Measurements from ENCODE around the gene PSORS1C1. TPM values are rescaled to one million over a fixed set of nuclear protein-coding genes. Genes with fewer than 3 reads are reported as not detected.

Gene PSORS1C1
- polyA plus RNA-seq, 1 experiment, result 0.94 TPM

- Histone ChIP-seq H3K27ac (ENCODE audit: low read depth, low read length) (peak overlapping the region; percentile 77), H3K27me3 (ENCODE audit: control insufficient read depth, insufficient read depth, low read length) (peaks cover 19% of the 10 kb centered on the region), H3K4me3 (ENCODE audit: low read depth, low read length) (no peak overlapping the region), H3K9me3 (ENCODE audit: control insufficient read depth, insufficient read depth, low read length) (no peaks in the 10 kb centered on the region; the same call in 1 of the 2 replicates)
- ChIA-PET POLR2A (interaction anchor here (0.5 kb wide), 1 partner anchor 21 kb away, joined by 6 read pairs; no protein-coding TSS in a partner anchor), CTCF (interaction anchor here (0.6 to 1.8 kb wide), 7 partner anchors 12 to 573 kb away, joined by 3 to 5 read pairs (median 4); partner anchors contain the start of gene MDC1)
- DNase-seq (ENCODE audit: low read depth, low spot score), result no peak
- no peak for TF ChIP-seq CTCF (IDR thresholded peaks at IDR 0.05; ENCODE audit: low read depth, low read length)
These were observed 599 bp upstream of the PSORS1C1 start for GRCh38 chr6:31113861-31114540.

GRCh38 chr6:31114970-31115849 is 610 bp downstream of the PSORS1C1 start:
- 0 out of 2 replicates have a peak, but pooled peaks have one; percentile 24 for TF ChIP-seq CTCF (IDR thresholded peaks at IDR 0.05; ENCODE audit: low read depth, low read length)
- no peak for DNase-seq (ENCODE audit: low read depth, low spot score)
- no peaks in the 10 kb centered on the region; the same call in 1 of the 2 replicates for H3K9me3 ChIP-seq (ENCODE audit: control insufficient read depth, insufficient read depth, low read length)
- H3K27ac ChIP-seq (ENCODE audit: low read depth, low read length), result peak overlapping the region; percentile 77
- CTCF ChIA-PET, result interaction anchor here (0.6 to 5.4 kb wide), 8 partner anchors 13 to 398 kb away, joined by 3 to 30 read pairs (median 4); partner anchors contain the start of gene MDC1
- peak overlapping the region; percentile 41 for H3K4me3 ChIP-seq (ENCODE audit: low read depth, low read length)
- H3K27me3 ChIP-seq (ENCODE audit: control insufficient read depth, insufficient read depth, low read length), result peaks cover 10% of the 10 kb centered on the region
- POLR2A ChIA-PET, result no interaction called here

- CTCF ChIA-PET, result interaction anchor here (1.0 to 5.4 kb wide), 4 partner anchors 21 to 201 kb away, joined by 3 to 30 read pairs (median 8); no protein-coding TSS in a partner anchor
- Histone ChIP-seq H3K27me3 (ENCODE audit: control insufficient read depth, insufficient read depth, low read length) (peaks cover 3% of the 10 kb centered on the region), H3K27ac (ENCODE audit: low read depth, low read length) (no peak overlapping the region), H3K9me3 (ENCODE audit: control insufficient read depth, insufficient read depth, low read length) (no peaks in the 10 kb centered on the region; the same call in 1 of the 2 replicates), H3K4me3 (ENCODE audit: low read depth, low read length) (no peak overlapping the region)
- POLR2A ChIA-PET, result no interaction called here
- no peak for DNase-seq (ENCODE audit: low read depth, low spot score)
- TF ChIP-seq CTCF (IDR thresholded peaks at IDR 0.05; ENCODE audit: low read depth, low read length), result no peak
These were observed 1.5 kb downstream of the PSORS1C1 start for GRCh38 chr6:31115941-31116560.

GRCh38 chr6:31116661-31117385 is 2.2 kb downstream of the PSORS1C1 start:
- DNase-seq (ENCODE audit: low read depth, low spot score), result no peak
- Histone ChIP-seq H3K4me3 (ENCODE audit: low read depth, low read length) (no peak overlapping the region), H3K27ac (ENCODE audit: low read depth, low read length) (no peak overlapping the region), H3K27me3 (ENCODE audit: control insufficient read depth, insufficient read depth, low read length) (no peaks in the 10 kb centered on the region), H3K9me3 (ENCODE audit: control insufficient read depth, insufficient read depth, low read length) (no peaks in the 10 kb centered on the region; the same call in 1 of the 2 replicates)
- POLR2A ChIA-PET, result no interaction called here
- CTCF ChIA-PET, result interaction anchor here (1.2 to 5.4 kb wide), 3 partner anchors 15 to 38 kb away, joined by 3 to 30 read pairs (median 3); no protein-coding TSS in a partner anchor
- no peak for TF ChIP-seq CTCF (IDR thresholded peaks at IDR 0.05; ENCODE audit: low read depth, low read length)

Measured in AG04450 (cell line).